ENCODE data around the gene ZNF91. TPM values are rescaled to one million over a fixed set of nuclear protein-coding genes. Genes with fewer than 3 reads are reported as not detected.
A peak's percentile ranks its signal among the peaks of the same experiment; 100 is the strongest.

Gene ZNF91
- total and polyA plus RNA-seq, 9 of the 15 experiments (the other 6 are each of a cell fraction or from before 2014, with no cell fraction given) = 1.0 to 6.7 (median 3.2) TPM

- no peak for TF ChIP-seq ZFPM2 (CRISPR knock-in tag; IDR thresholded peaks at IDR 0.05)
Measured at GRCh38 chr19:23384166-23384565, 11.1 kb downstream of the ZNF91 start (continued).

- no TSS peak for BruUV-seq (replicated peaks)
- Histone ChIP-seq H3K27ac (ENCODE audit: extremely low read depth, low read depth, low read length) (no peak overlapping the region), H3K4me2 (ENCODE audit: insufficient read depth, low read length) (no peak overlapping the region), H3K79me2 (ENCODE audit: control insufficient read depth, insufficient read depth, low read length) (no peaks in the 10 kb centered on the region), H2AFZ (ENCODE audit: low read depth, low read length) (no peak overlapping the region), H3K4me3 (no peak overlapping the region), H3K4me1 (replicated peaks in 1 of 2; ENCODE audit: control insufficient read depth in 2 of 2, insufficient read depth in 2 of 2, low read length in 2 of 2) (no peaks in the 10 kb centered on the region), H3K27me3 (ENCODE audit: control insufficient read depth in 2 of 2, insufficient read depth in 2 of 2, low read length in 2 of 2) (no peaks in the 10 kb centered on the region), H4K20me1 (replicated peaks; ENCODE audit: control insufficient read depth, insufficient read depth, low read length) (no peaks in the 10 kb centered on the region), H3K36me3 (ENCODE audit: control insufficient read depth, insufficient read depth, low read length) (no peaks in the 10 kb centered on the region), H3K9me1 (ENCODE audit: control insufficient read depth, insufficient read depth, low read length) (no peaks in the 10 kb centered on the region), H3K9ac (ENCODE audit: insufficient read depth in 1 of 2, low read depth in 2 of 2, low read length in 2 of 2) (no peak overlapping the region), H3K9me3 (replicated peaks; ENCODE audit: control insufficient read depth, insufficient read depth, low read depth, low read length) (no peaks in the 10 kb centered on the region)
- TF ChIP-seq ZNF324 (CRISPR knock-in tag; IDR thresholded peaks at IDR 0.05) (0 out of 2 replicates have a peak, but pooled peaks have one; percentile 60), SRSF9 (IDR thresholded peaks at IDR 0.05; ENCODE audit: borderline replicate concordance, low read depth, low read length) (no peak)
- no peak for DNase-seq (ENCODE audit: extremely low read depth in 1 of 4, low spot score in 3 of 4)
- no peak for FAIRE-seq
- ChIA-PET POLR2A (no interaction called here), CTCF (ENCODE audit: low intra/inter-chr PET ratio) (no interaction called here)
- in situ Hi-C loops (cut with MboI) (no loop called here), intact Hi-C loops (cut with micrococcal nuclease) (no loop called here)
- no peak for ATAC-seq
Measured at GRCh38 chr19:23382955-23383354, 12.3 kb downstream of the ZNF91 start.

GRCh38 chr19:23381114-23381513 is 14.2 kb downstream of the ZNF91 start:
- Histone ChIP-seq H3K4me1 (replicated peaks in 1 of 2; ENCODE audit: control insufficient read depth in 2 of 2, insufficient read depth in 2 of 2, low read length in 2 of 2) (no peaks in the 10 kb centered on the region), H3K4me3 (no peak overlapping the region), H3K9ac (ENCODE audit: insufficient read depth in 1 of 2, low read depth in 2 of 2, low read length in 2 of 2) (no peak overlapping the region), H2AFZ (ENCODE audit: low read depth, low read length) (no peak overlapping the region), H3K27me3 (ENCODE audit: control insufficient read depth in 2 of 2, insufficient read depth in 2 of 2, low read length in 2 of 2) (no peaks in the 10 kb centered on the region), H4K20me1 (replicated peaks; ENCODE audit: control insufficient read depth, insufficient read depth, low read length) (no peaks in the 10 kb centered on the region), H3K9me1 (ENCODE audit: control insufficient read depth, insufficient read depth, low read length) (no peaks in the 10 kb centered on the region), H3K9me3 (replicated peaks; ENCODE audit: control insufficient read depth, insufficient read depth, low read depth, low read length) (no peaks in the 10 kb centered on the region), H3K4me2 (ENCODE audit: insufficient read depth, low read length) (no peak overlapping the region), H3K79me2 (ENCODE audit: control insufficient read depth, insufficient read depth, low read length) (no peaks in the 10 kb centered on the region), H3K36me3 (ENCODE audit: control insufficient read depth, insufficient read depth, low read length) (no peaks in the 10 kb centered on the region), H3K27ac (ENCODE audit: extremely low read depth, low read depth, low read length) (no peak overlapping the region)
- POLR2A ChIA-PET = no interaction called here
- FAIRE-seq = no peak
- BruUV-seq (replicated peaks) = no TSS peak
- CTCF ChIA-PET (ENCODE audit: low intra/inter-chr PET ratio) = no interaction called here
- ATAC-seq = no peak
- intact Hi-C loops (cut with micrococcal nuclease) (no loop called here), in situ Hi-C loops (cut with MboI) (no loop called here)
- TF ChIP-seq HSF4 (CRISPR knock-in tag; IDR thresholded peaks at IDR 0.05; ENCODE audit: borderline replicate concordance) (no peak), MXD1 (CRISPR knock-in tag; IDR thresholded peaks at IDR 0.05; ENCODE audit: borderline replicate concordance, poor library complexity, severe bottlenecking) (no peak), MAZ (CRISPR knock-in tag; conservative IDR thresholded peaks at IDR 0.05 in 1 of 2, IDR thresholded peaks at IDR 0.05 in 1 of 2) (no peak), SPI1 (IDR thresholded peaks at IDR 0.05; ENCODE audit: borderline replicate concordance, low read depth, low read length) (no peak), PPARD (CRISPR knock-in tag; IDR thresholded peaks at IDR 0.05) (no peak), HNRNPLL (IDR thresholded peaks at IDR 0.05; ENCODE audit: low read depth, low read length, poor library complexity, severe bottlenecking) (no peak), ZNF263 (CRISPR knock-in tag; IDR thresholded peaks at IDR 0.05; ENCODE audit: borderline replicate concordance) (no peak), ZNF143 (CRISPR knock-in tag; IDR thresholded peaks at IDR 0.05) (no peak)
- no peak for DNase-seq (ENCODE audit: extremely low read depth in 1 of 4, low spot score in 3 of 4)

All from K562 (cell line).